Measurements from ENCODE around the gene PRRC1.
A peak's percentile ranks its signal among the peaks of the same experiment; 100 is the strongest.
"Not testable (repeated sequence)": the region's sequence is repeated elsewhere in the genome, so short reads cannot be mapped to it uniquely, and the experiment has no call there.

Gene PRRC1
- 50.5 reads per million, percentile 68 among the genes with 10 or more reads in this experiment for total RNA-seq

- DNase-seq, result peak; percentile 71
Measured at GRCh38 chr5:127517480-127518318, at the start of gene PRRC1. TSS of gene PRRC1 (plus strand) at chr5:127517640. CDS start at chr5:127523480, 5,840 bp downstream.

GRCh38 chr5:127471211-127471610 lies 46.2 kb upstream of the PRRC1 start:
- DNase-seq, result no peak

GRCh38 chr5:127472700-127473099 lies 44.7 kb upstream of the PRRC1 start:
- no peak for DNase-seq

DNA sequence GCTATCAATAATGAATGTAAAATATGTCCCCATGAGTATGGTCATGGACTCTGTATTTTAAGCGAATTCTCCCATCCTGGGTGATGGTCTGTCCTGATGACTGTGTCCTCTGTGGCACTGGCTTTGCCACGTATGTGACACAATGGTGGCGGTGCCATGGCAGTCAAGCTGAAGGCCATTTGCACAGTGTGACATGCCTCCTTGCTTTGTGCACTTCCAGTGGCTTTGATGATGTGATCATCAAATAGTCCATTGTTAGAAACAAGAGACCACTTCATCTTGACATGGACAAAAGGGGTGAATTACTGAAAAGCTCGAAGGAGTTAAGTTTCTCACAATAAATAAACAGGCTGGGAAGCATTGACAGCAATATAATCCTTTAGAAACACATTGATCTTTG lies 31.0 kb upstream of the PRRC1 start:
- DNase-seq, result no peak

DNA sequence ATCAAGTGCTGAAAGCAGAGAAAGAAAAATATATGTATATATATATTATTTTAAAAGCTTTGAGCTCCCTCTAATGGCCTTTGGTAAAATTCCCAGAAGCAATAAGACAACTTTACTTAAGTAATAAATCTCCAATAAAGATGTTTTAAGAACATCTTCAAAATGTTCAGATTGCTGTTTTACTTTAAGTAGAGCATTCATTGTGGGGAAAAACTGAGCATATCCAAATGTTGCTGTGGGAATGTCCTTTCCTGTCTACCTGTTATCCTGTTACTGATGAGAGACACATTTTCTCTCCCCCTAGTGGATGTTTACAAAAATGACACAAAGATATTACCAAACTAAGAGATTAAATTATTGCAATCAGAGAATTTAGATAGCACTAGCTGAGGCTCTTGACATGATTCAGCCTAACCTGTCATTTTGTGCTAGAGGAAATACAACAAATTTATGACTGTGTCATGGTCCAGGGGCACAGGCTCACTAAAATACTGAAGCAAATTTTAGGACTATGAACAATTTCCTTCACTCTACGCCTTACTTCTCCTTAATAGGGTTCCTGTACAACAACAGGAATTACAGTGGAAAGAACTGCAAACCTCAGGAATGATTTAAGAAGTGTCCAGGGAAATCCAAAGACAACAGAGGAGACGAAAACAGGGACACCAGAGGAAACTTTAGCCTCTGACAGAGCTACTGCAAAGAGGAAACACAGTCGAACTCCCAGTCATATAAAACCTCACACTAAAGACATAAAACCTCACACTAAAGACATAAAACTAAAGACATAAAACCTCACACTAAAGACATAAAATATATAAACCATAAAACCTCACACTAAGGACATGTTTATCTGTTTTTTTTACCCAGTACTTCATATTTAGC lies 24.3 kb upstream of the PRRC1 start:
- DNase-seq, result no peak

GRCh38 chr5:127498548-127498947 lies 18.9 kb upstream of the PRRC1 start:
- DNase-seq, result no peak

- DNase-seq, result no peak
Measured at GRCh38 chr5:127505905-127506304, 11.5 kb upstream of the PRRC1 start.

- no peak for DNase-seq
Measured at GRCh38 chr5:127506616-127507015, 10.8 kb upstream of the PRRC1 start.

GRCh38 chr5:127508644-127509373 lies 8.6 kb upstream of the PRRC1 start:
- no peak for DNase-seq

DNA sequence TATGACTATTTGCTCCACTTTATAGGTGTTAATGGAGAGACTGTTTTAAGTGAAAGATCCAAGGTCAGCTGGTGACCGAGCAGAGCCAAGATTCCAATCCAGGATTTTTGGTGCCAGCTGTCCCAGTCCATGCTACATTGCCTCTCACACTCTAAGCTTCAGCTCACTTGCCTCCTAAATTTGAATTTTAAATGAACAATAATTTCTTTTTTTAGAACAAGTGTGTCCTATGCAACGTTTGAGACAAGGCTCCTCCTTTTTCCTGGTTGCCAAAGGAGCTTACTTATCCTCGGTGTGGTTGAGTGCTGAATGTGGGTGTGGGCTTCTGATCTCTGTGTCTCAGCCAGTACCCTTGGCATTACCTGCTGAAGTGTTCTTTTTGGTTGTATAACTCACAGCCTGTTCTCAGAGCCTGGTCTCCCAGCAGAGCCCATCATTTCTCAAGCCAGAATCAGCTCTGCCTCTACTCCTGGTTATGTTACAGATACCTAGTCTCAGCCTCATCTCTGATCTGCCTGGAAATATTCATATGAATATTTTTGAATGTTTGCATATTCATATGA lies 4.0 kb upstream of the PRRC1 start:
- no peak for DNase-seq

- DNase-seq, result no peak
Measured at GRCh38 chr5:127514816-127515215, 2.6 kb upstream of the PRRC1 start.

DNA sequence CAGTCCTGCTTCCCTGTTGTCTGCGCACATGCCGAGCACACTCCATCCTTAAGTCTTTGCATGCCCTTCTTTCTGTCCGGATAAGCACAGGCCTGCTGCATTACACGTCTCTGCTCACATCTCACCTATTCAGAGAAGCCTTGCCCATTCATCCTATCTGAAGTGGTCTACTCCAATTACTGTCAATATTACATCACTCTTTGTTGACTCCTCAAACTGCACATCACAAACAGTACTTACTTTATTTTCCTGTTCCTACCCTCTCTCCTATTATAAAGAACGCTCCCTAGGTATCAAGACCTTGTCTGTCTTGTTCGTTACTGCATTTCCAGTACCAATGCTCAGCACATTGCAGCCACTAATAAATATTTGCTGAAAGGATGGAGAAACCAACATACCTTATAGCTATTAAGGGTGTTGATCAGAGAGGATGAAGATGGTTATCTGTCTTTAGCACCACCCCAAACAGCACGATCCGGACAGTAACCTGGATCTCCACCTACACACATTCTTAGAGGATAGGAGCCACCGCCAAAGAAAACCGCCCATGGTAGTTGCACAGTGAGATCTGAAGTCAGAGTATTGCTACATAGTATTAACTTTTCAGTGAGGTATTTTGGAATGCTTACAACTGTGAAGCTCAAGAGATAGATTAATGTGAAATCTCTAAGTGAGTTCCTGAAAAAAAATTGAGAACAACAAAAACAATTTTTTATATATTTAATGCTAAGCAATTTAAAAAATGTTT lies 1.6 kb upstream of the PRRC1 start:
- DNase-seq, result no peak

DNA sequence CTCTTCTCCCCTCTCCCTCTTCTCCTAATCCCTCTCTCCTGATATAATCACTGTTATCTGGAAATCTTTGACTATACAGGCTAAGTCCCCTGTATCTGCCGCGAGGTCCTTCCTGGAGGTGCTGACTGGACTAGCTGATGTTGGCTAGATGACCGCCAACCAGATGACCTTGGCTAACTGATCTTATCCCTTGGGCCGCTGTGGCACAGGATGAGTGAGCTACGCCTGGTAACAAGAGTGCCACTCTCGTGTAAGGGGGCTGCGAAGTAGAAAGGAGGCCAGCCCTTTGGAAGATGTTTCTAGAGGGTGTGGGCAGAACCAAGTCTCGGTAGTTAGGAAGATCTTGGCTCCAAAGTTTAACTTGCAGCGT lies 345 bp upstream of the PRRC1 start:
- DNase-seq, result no peak

GRCh38 chr5:127518319-127518621 lies 830 bp downstream of the PRRC1 start:
- DNase-seq, result no peak

DNA sequence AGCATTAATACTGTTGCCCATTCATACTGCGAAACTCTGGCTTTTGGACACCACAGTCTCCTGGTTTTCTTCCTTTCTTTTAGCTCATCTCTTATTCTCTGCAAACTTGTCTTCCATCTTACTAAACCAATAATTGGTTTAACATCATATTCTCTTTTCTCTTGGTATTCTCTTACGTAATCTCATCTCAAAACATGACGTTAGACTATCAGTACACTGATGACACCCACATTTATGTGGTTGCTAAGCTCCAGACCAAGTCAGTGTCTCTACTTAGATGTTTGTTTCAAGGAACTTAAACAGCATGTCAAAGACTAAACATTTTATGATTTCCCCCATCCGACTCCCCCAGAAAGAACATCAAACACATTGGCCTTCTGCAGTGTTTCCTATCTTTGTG lies 2.1 kb downstream of the PRRC1 start:
- DNase-seq, result no peak

DNA sequence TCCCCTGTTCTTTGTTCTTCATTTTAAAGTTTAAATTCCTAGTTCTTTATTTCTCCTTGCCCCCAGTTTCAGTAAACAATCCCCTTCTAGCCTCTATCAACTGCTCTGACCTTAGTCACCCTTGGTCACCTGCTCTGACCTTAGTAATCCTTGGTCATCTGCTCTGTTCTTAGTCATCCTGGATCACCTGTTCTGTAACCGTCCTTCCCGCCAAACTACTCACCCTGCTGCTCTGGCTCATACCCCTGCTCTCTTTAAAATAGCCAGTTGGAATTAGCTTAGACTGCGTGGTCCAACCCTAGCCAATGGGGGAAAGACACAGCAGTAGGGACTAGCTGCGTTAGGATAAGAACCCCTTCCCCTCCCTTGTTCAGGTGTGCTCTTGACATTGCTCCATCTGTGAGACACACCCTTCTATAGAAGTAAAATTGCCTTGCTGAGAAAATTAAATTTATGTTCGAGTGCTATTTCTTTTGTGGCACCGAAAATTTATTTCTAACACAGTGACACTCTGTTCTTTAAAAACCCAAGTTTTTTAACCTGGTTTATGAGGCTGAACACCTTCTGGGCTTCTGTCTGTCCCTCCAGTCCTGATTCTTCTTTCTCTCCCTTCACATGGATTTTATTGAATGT lies 3.8 kb downstream of the PRRC1 start:
- no peak for DNase-seq

DNA sequence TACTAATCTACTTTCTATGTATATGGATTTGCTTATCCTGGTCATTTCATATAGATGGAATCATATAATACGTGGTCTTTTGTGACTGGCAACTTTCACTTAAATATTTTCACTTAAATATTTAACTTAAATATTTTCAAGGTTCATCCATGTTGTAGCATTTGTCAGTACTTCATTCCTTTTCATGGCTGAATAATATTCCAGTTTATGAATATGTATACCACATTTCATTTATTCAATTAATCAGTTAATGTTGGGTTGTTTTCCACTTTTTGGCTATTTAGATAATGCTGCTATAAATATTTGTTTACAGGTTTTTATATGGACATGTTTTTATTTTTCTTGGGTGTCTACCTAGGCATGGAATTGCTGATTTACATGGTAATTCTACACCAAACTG lies 7.7 kb downstream of the PRRC1 start:
- no peak for DNase-seq

DNA sequence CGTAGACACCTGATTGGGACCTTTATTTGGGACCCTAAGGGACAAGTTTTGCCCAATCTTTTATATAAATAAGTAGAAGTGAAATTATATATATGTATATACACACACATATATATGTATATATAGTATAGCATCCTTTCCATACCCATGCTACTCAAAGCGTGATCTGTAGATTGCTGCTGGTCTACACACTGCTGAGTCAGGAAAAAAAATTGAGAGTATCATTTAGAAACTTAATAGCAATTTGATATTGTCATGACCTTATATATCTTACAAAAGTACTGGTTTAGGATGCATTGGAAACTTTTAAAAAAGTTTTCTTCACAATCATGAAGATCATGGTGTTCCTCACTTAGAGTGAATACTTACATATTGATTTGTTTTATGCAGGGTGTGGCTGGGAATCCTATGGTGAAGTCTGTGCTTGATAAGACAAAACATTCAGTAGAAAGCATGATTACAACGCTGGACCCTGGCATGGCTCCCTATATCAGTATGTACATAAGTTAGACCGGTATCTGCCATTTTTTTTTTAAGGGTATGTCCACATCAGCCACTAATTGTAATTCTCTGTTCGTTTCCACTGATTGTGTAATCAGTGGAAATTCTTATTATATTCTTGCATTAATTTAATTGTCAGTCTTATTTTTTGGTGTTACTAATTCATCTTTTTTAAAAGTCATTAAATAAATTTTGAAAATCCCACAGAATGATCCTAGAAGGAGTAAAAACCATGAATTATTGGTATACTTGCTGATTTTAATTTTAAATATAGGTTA lies 12.7 kb downstream of the PRRC1 start:
- no peak for DNase-seq

DNA sequence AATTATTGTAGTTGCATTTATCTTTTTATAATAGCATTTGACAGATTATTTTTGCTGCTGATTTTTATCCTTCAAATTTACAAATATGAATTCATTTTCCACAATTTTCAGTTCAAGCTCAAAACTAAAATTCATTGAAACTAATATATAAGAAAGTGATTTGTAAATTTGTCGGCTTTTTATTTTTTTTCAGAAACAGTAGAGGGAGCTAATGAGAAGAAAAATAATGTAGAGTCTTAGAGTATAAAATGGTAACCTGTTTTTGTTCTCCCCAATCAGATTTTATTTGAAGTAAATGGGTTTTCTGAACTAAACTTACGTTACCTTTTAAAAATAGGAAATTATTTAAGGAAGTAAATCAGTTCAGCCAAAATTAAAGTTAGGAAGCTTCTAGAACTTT lies 19.2 kb downstream of the PRRC1 start:
- DNase-seq, result no peak

GRCh38 chr5:127540553-127540952 lies 23.1 kb downstream of the PRRC1 start:
- DNase-seq, result not testable (repeated sequence)

DNA sequence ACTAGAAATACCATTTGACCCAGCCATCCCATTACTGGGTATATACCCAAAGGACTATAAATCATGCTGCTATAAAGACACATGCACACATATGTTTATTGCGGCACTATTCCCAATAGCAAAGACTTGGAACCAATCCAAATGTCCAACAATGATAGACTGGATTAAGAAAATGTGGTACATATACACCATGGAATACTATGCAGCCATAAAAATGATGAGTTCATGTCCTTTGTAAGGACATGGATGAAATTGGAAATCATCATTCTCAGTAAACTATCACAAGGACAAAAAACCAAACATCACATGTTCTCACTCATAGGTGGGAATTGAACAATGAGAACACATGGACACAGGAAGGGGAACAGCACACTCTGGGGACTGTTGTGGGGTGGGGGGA lies 27.8 kb downstream of the PRRC1 start:
- DNase-seq, result not testable (repeated sequence)
